Stimulated activated CD8-positive, alpha-beta memory T cell treated with anti-CD3 and anti-CD28 coated beads, Interleukin-12 subunit alpha, Interleukin-12 subunit beta, amount 100 ng/mL, for 24 hours (primary cell): ENCODE results near the gene UBASH3B.

Experiments used
- DNase-seq: peaks from one replicate; pipeline ENCODE4 v3.0.0-alpha.2; 2020; ENCODE audit errors: extremely low read depth

The UBASH3B gene

DNA sequence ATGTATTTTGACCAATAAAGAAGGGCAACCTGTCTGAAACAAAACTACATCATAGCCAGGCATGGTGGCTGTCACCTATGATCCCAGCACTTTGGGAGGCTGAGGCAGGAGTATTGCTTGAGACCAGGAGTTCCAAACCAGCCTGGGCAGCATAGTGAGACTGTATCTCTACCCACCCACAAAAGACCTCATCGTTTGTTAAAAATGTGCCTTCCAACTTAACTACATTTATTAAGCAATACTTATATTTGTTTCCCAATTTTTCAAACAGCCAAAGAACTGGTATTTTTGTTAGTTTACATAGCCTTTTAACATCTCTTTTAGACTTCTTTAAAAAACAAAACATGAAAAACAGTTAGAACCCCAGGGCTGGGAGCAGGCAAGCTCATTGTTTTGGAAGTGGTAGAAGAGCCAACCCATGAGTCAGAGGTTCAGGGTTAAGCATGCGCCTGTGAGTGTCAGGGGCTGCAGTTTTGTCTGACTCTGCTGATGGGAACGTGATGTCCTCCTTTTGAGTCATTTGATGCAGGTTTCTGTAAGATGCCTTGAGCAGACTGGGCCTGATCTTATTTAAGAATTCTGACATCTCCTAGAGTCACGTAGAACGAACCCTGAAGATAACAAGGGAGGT lies 128.9 kb downstream of the UBASH3B start:
- no peak for DNase-seq

DNA sequence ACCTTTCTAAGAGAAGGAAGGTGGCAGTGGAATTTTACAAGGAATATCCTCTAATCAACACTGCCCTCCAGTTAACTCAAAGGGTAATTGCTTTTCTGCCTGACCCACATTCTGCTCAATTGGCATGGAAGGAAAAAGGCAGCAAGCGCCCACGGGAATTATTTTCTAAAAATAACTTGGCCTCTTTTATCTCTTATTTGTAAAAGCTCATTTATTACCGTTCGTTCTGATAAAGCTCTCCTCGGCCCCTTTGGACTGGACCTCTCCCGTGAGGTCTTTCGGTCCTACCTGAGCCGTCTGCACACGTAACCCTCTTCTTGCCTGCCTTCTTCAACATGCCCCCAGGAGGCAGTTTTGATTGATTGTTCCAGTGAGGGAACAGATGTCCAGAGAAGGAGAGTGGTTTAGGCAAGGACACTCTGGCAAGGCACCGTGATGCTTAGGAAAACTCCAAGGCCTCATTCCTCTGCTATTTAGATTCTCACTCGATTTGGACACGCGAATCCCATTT lies 129.6 kb downstream of the UBASH3B start:
- DNase-seq, result no peak

DNA sequence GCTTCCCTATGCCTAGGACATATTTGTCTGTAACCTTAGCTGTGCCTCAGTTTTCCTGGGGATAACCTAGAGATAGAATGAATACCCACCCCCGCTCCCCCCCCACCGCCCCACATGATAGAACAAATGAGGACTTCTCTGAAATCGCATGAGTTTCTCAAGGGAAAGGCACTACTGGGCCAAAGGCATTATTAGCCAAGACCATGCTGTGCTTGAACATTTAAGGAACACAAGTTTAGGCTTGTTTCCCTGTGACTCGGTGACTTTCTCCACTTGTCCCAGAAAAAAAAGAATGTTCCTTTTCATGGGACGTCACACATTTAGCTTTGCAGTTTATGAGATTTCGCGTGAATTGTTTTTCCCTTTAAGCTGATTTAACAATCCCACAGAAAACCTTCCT lies 131.4 kb downstream of the UBASH3B start:
- no peak for DNase-seq

DNA sequence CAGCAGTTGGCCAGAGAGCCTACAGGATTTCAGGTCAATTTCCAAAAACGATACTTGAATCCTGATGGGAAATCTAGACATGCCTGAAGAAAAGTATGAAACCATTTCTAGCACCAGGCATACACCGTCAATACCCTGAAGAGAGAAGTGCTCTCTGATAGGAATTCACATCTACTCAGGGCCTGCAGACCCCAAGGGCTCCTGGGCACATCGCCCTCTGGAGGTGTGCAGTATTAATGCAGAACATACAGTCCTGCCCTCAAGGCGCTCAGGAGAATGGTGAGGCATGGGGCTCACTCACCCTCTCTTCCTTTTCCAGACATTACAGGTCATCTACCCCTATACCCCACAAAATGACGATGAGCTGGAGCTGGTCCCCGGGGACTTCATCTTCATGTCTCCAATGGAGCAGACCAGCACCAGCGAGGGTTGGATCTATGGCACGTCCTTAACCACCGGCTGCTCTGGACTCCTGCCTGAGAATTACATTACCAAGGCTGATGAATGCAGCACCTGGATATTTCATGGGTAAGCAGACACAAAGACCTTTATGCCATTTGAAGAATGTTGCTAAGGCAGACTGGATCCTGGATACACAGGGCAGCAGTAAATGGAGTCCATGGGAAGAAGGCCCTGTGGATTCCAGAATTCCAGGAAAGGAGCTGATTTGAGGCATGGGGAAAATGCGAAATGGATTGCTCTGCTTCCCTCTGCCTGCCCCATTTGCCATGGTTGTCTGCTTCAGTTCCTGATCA lies 133.4 kb downstream of the UBASH3B start:
- DNase-seq, result no peak

DNA sequence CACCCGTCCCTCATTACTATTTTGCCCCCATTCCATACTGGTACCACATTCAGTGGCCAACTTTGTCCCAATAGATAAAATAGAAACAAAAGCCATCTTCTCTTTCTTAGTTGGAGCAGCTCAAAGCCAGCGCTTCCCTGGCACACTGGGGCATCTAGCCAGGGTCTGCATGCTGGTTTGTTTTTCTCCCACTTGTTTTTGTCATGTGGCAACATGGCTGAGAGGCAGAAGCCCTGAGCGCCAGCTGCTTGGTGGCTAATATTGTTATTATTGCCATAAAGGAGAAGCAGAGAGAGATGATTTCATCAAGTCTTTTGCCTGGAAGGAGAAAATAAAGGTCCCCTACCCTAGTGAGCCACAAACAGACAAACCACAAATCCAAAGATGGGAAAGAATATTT lies 134.4 kb downstream of the UBASH3B start:
- no peak for DNase-seq

DNA sequence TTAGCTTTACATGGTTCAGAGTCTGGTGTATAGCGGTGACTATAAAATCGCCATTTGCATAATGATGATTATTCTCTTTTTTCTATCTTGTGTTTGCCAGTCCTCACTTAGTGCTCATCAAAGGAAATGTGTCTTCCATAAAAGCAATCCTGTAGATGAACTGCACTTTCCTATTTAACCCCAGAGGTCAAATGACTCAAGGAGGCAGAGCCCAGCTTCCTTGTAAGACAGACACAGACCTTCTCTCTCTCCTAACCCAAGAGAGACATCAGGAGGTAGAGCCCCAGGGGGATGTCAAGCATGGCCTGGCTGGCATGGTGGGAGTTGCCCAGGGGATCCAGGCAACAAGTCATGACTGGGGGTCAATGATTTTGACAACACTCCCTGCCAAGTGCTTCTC lies 135.9 kb downstream of the UBASH3B start:
- no peak for DNase-seq

DNA sequence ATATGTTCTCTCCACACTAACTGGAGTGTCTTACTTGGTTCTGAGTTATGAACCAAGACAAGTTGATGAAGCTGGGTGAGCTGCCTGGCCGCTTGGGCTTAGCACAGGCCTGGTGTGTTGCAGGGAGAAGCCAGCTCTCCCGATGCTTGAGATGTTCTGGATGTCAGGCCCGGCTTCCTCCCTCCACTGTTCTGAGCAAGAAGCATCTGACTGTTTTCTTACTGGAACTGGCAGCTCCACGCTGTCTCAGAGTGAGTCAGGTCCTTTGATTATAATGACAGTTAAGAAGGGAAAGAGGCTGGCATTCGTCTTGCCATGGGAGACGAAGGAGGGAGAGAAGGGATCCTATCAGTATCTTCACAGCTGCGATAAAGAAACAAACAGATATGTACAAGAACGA lies 136.3 kb downstream of the UBASH3B start:
- DNase-seq, result no peak

DNA sequence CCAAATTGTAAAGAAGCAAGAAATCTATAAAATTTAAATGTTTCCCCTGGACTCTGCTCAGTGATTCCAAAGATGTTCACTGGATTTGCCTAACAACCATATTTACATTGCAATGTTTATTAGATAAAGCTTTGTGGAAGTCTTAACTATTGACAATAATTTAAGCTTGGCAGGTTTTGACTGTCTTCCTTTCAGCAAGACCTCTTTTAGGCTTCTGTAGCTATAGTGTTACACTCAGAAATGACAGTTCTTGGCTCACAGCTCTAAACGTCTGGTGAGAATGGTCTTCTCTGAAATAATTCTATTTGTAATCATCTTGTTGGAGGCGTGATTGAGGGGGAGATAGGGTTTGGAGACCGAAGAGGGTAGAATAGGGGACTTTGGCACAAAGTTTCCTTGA lies 138.0 kb downstream of the UBASH3B start:
- no peak for DNase-seq

DNA sequence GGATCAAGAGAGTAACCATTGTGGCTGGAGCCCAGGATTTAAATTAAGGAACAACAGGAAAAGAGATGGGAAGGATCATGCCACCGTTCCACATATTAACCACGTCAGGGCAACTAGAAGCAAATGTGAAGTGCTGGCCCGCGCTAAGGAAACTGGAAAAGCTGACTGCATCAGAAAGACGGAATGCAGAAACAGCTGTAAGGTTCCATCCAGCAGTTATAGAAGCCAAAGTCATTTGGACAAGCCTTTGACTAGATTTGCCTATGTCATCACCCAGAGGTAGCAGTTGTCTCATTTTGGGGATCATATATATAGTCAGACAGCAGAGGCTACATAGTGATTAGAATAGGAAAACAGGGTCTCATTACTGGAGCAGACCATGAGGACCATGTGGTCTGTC lies 139.8 kb downstream of the UBASH3B start:
- no peak for DNase-seq

DNA sequence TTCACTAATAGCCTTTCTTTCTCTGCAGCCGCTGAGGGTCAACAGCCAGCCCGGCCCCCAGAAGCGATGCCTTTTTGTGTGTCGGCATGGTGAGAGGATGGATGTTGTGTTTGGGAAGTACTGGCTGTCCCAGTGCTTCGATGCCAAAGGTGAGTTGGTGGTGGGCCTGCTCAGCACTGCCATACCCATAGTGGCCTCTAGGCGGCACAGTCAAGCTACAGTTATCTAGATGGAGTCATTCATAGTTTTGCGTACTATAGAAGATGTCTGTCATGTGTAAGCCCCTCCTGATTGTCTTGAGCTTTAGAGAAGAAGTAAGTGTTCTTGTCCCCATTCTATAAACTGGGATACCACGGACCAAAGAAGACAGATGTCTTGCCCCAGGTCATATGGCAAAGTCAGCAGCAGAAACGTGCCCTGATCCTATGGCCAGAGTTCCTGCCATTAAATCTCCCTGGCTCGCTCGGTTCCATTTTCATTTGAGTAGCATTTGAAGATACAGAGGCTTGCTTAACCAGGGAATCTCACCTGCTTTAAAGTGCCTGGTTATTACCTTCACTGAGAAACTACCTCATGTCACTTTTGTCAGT lies 140.7 kb downstream of the UBASH3B start:
- DNase-seq, result peak; percentile 28

DNA sequence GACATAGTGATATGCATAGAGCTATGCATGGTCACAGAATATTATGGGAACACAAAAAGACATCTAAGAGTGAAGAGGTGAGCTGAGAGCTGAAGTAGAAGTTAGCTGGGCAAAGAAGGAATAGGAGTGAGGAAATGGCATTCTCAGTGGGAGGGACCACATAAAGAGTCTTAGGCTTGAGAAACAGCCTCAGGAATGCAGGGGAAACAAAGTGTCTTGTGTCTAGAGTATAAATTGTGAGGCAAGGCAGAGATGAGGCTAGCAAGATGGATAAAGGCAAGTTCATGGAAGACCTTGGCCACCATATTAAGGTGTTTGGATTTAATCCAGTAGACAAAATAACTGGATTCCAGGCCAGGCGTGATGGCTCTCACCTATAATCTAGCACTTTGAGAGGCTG lies 142.1 kb downstream of the UBASH3B start:
- no peak for DNase-seq

DNA sequence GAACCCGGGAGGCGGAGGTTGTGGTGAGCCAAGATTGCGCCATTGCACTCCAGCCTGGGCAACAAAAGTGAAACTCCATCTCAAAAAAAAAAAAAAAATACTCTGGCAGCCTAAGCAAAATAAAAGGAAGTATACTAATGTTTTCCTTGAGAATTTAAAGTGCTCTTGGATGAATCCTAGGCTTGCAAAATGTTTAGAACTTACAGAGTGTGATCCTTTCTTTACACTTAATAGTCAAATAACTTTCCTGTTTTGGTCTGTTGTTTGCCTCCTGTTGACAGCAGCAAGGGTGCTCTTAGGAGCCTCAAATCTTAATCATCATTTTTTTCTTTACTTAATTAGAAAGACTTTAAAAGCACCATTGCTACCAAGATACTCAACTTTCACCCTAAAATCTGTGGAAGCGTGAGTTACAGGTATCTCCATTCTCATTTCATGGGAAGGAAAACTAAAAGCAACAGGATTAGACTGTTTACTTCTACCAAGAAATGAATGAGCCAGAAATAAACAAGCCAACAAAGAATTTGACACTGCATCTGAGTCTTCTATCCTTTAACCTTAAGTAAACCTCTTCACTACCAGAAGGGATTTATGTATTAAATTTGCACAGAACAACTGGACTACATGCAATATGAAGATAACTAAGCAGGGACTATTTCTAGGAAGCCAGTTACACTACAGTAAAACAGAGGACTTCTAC lies 144.0 kb downstream of the UBASH3B start:
- no peak for DNase-seq

DNA sequence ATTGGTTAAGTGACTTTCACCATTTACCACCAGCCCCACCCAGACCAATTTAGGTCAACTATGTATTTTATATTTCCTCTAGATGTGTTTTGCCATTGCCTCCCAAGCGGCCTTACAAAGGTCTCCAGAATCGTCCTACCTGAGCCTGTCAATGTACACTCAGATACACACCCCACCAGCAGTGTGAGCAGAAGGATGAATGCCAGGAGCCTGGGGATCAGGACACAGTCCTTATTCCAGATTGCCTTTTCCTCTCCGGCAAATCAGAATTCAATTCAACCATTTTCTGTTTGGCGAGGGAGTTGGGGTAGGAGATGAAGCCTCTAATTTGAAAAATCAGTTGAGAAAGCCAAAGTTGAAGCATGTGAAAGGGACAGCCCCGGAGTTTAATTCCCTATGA lies 147.4 kb downstream of the UBASH3B start:
- DNase-seq, result no peak

DNA sequence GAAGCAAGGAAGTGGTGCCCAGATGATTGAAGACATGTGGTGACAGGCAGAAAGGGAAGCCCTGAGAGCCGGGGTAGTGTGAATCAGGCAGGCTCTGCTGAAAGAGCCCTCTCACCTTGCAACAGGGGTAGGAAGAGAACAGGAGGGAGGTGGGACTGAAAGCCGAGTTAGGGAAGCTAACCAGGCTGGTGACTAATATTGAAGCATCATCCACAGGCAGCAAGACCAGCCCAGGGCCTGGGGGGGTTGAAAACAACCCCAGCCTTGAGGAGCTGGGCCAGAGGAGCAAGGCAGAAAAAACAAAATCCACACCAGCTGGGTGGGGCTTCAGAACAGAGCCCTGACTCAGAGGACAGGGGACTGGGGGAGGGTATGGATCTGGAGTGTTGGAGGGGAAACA lies 147.8 kb downstream of the UBASH3B start:
- no peak for DNase-seq

DNA sequence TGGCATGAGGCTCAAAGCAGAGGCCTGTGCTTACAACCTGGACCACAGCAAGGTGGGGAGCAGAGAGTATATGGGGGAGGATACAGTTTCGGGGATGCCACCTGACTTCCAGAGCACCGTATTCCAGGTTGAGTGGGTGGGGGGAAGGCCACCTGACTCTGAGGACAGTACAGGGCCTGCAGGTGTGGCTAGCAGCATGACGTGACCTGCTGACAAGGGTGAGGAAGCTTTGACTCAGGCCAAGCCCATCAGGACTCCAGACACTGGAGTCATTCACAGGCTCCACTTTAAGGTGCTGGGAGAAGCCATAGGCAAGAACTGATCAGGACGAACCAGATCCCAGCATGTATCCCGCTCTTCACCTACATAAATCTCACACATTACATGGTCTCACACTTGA lies 148.2 kb downstream of the UBASH3B start:
- no peak for DNase-seq

DNA sequence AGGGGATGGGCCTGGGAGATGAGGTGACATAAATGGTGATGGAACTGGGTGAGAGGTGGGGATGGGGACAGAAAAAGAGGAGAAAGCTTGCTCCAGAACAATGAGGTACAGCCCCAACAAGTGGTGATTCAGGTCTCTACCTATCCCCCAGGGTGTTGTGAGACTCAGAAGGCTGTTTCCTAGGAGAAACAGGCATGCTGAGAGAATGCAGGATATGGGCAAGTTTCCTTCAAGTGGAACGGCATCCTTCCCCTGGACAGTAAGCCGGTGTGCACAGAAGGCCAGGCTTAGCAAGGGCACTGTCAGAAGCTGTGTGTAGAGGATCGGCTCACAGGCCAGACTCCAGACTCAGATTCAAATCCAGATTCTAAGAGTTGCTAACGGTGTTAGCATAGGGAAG lies 148.6 kb downstream of the UBASH3B start:
- DNase-seq, result no peak

DNA sequence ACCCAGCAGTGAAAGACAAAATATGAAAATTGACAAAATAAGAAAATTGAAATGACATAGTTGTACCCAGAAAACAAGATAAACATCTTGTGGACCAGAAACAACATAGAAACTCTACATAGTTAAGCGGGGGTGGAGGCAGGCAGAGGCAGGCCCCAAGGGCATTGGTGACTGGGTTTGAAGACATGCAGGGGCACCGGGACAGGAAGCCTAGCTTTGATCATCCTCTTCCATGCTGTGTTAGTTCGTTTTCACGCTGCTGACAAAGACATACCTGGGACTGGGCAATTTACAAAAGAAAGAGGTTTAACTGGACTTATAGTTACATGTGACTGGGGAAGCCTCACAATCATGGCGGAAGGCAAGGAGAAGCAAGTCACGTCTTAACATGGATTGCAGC lies 149.3 kb downstream of the UBASH3B start:
- no peak for DNase-seq

DNA sequence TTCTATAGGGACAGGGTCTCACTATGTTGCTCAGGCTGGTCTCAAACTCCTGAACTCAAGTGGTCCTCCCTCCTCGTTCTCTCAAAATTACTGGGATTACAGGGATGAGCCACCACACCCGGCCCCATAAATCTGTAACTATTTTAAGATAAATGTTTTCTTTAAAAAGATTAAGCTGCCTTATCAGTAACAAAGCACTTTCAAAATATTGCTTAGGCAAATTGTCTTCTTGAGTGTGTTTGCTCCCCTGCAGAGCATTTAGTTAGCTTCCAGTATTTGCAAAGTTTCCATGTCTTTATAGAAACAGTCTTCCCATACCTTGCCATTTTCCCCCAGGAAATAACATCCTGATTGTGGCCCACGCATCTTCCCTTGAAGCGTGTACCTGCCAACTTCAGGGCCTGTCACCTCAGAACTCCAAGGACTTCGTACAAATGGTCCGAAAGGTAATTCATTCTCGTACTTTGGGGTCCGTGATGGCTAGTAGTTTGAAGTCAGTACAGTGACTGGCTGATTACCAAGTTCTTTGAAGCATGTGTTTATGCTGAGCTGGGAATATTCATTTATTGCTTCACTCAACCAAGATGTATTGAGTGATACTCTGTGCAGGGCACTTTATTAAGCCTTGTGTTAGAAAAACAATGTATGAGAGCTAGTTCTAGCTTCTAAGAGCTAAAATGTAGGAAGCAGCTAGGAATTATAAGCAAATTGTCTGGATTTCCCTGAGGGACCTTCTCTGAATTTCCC lies 152.4 kb downstream of the UBASH3B start:
- no peak for DNase-seq

DNA sequence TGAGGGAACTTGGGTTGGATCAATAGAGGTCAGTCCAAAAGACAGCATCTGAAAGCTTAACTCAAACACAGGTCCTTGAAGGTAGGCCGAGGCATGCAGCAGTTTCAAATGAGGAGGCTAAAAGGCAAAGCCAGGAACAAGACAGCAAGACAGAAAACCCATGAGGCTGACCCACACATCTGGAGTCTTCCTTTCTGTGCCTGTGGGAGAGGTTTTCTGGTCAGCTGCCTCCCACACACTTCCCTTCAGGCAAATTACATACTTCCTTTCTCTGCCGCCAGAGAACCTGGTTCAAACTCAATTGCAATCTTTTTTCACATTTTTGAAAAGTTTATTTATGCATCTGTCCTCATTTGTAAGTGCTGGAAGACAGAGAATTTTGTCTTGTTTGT lies 153.0 kb downstream of the UBASH3B start:
- no peak for DNase-seq

DNA sequence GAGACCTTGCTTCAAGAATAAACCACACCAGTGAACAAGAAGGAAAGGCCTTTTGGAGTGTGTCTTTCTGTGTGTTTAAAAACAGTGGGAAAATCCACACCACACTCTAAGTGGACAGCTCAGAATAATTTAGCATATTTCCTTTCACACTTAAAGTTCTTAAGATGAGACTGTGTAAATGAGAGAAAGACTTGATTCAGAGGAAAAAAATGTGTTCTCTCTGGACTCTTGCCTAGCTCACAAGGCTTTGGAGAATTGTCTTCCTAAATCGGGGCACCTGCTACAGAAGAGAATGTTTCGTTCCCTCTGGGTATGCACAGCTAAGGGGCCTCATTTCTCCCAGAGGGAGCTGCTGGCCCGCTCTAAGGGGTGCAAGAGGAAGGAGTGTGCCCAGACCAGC lies 154.3 kb downstream of the UBASH3B start:
- no peak for DNase-seq

DNA sequence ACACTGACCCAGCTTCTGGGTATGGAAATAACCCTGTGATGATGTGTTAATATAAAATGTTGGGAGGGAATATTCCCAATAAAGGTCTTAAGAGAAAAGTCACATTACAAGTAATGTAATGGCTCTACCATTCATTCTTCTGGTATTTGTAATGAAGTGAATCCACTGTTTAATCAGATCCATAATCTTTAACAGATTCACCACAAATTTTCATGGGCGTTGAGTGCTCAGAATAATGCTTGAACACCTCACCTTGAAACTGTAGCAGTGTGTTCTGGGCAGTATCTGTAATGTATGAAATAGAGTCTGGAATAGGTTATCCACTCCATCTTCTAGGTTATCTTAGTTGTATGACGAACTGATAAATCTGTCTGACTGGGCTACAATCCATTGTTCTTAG lies 156.2 kb downstream of the UBASH3B start:
- DNase-seq, result no peak

DNA sequence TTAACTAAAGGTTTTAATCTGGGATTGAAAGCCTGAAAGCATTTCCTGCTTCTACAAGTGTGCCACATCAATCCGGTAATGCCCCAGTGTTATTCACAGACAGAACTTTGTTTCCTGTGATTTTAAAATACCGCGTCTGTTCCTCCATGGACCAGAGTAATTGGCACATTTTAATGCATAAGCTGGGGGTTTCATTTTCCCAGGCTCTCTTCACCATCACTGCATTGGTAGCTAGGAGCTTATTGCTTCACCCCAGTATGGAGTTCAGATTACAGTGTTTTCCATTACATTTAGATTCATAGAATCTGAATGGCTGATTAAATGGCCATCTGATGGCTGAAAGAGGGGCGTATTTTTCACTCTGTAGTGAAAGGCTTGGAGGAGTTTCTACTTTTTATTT lies 157.1 kb downstream of the UBASH3B start:
- DNase-seq, result no peak
